SU-DHL-6 (cell line): ENCODE measurements around the gene CDYL2.

Source experiments
- H2AFZ ChIP-seq: fragments of 200-600 bp; sonication (generic); 2 replicates; pipeline ENCODE4 v1.6.1; 2014; ENCODE audit warnings: low read depth, mild to moderate bottlenecking, moderate library complexity, mixed read lengths, antibody characterized with exemption, low read length; ENCODE audit not compliant: severe bottlenecking
- H3F3A ChIP-seq: fragments of 200-600 bp; shearing (Covaris generic); 2 replicates; pipeline ENCODE4 v1.6.0; 2016; ENCODE audit warnings: antibody characterized with exemption, mild to moderate bottlenecking; ENCODE audit not compliant: insufficient read depth
- H3K27ac ChIP-seq: fragments of 200-600 bp; sonication (generic); 2 replicates; pipeline ENCODE4 v1.5.1; 2016; ENCODE audit warnings: low read depth, mild to moderate bottlenecking, low read length, moderate library complexity, mixed read lengths
- H3K27me3 ChIP-seq: fragments of 200-600 bp; sonication (generic), shearing (Covaris generic); 2 replicates; pipeline ENCODE4 v1.6.0; 2014; ENCODE audit warnings: mild to moderate bottlenecking, low read length
- H3K36me3 ChIP-seq: fragments of 200-600 bp; sonication (generic); 2 replicates; pipeline ENCODE4 v1.6.1; 2014; ENCODE audit warnings: mild to moderate bottlenecking, low read length, mixed read lengths
- H3K4me2 ChIP-seq: fragments of 300-600, 200-600 bp; shearing (Covaris generic), sonication (generic); 2 replicates; pipeline ENCODE4 v1.6.0; 2014; ENCODE audit warnings: low read length, low read depth, mild to moderate bottlenecking; ENCODE audit not compliant: poor library complexity, severe bottlenecking
- H3K4me3 ChIP-seq: fragments of 200-600 bp; sonication (generic); 2 replicates; pipeline ENCODE4 v1.5.1; 2014; ENCODE audit warnings: antibody characterized with exemption, low read length, mild to moderate bottlenecking, mixed read lengths; ENCODE audit not compliant: insufficient read depth, poor library complexity, severe bottlenecking
- H3K79me2 ChIP-seq: fragments of 200-600 bp; sonication (generic); 2 replicates; pipeline ENCODE4 v1.6.1; 2014; ENCODE audit warnings: mild to moderate bottlenecking, low read length, moderate library complexity; ENCODE audit not compliant: insufficient read depth
- H3K9ac ChIP-seq: fragments of 200-600 bp; sonication (generic); 2 replicates; pipeline ENCODE4 v1.7.0; 2014; ENCODE audit warnings: mild to moderate bottlenecking, low read length
- H3K9me2 ChIP-seq: fragments of 200-600 bp; sonication (generic); replicated peaks from 2 replicates; pipeline ENCODE4 v1.6.1; 2014; ENCODE audit warnings: low read length; ENCODE audit not compliant: insufficient read depth
- H3K9me3 ChIP-seq: fragments of 200-600 bp; sonication (generic); 2 replicates; pipeline ENCODE4 v1.6.1; 2014; ENCODE audit warnings: low read length, mixed read lengths; ENCODE audit not compliant: insufficient read depth
- H4K20me1 ChIP-seq: fragments of 200-600 bp; sonication (generic); 2 replicates; pipeline ENCODE4 v1.6.1; 2014; ENCODE audit warnings: low read depth, mild to moderate bottlenecking, antibody characterized with exemption, low read length, moderate library complexity, mixed read lengths
- CTCF ChIP-seq: fragments of 200-600 bp; sonication (generic); IDR thresholded peaks from one replicate; pipeline ENCODE4 v1.5.1; 2017; ENCODE audit warnings: antibody characterized with exemption, mild to moderate bottlenecking, low read length, moderate library complexity; ENCODE audit not compliant: insufficient read depth, poor library complexity, severe bottlenecking
- EZH2phosphoT487 ChIP-seq: fragments of 200-600 bp; sonication (generic), shearing (Covaris generic); conservative IDR thresholded peaks from 2 replicates; pipeline ENCODE4 v1.6.1; 2018; ENCODE audit warnings: mild to moderate bottlenecking, antibody characterized with exemption, low read length, moderate library complexity, mixed read lengths

Gene CDYL2

GRCh38 chr16:80836846-80837245 lies 32.4 kb upstream of the CDYL2 start:
- no peak for TF ChIP-seq CTCF
- no peak for TF ChIP-seq EZH2phosphoT487
- Histone ChIP-seq H3K4me3 (no peak overlapping the region), H3K79me2 (no peaks in the 10 kb centered on the region), H3K27ac (no peak overlapping the region), H3F3A (no peaks in the 10 kb centered on the region), H3K9ac (no peak overlapping the region), H4K20me1 (no peaks in the 10 kb centered on the region), H2AFZ (no peak overlapping the region), H3K27me3 (no peaks in the 10 kb centered on the region), H3K4me2 (no peak overlapping the region), H3K9me2 (no peaks in the 10 kb centered on the region), H3K9me3 (no peaks in the 10 kb centered on the region), H3K36me3 (no peaks in the 10 kb centered on the region)

GRCh38 chr16:80836202-80836601 lies 31.8 kb upstream of the CDYL2 start:
- Histone ChIP-seq H3K79me2 (no peaks in the 10 kb centered on the region), H3K9ac (no peak overlapping the region), H3K4me2 (no peak overlapping the region), H3K27me3 (no peaks in the 10 kb centered on the region), H3K36me3 (no peaks in the 10 kb centered on the region), H2AFZ (no peak overlapping the region), H3K9me3 (no peaks in the 10 kb centered on the region), H3K27ac (no peak overlapping the region), H3F3A (no peaks in the 10 kb centered on the region), H4K20me1 (no peaks in the 10 kb centered on the region), H3K9me2 (no peaks in the 10 kb centered on the region), H3K4me3 (no peak overlapping the region)
- TF ChIP-seq EZH2phosphoT487 (no peak), CTCF (no peak)

- Histone ChIP-seq H4K20me1 (no peaks in the 10 kb centered on the region), H2AFZ (no peak overlapping the region), H3K9ac (no peak overlapping the region), H3K9me3 (no peaks in the 10 kb centered on the region), H3K4me3 (no peak overlapping the region), H3K36me3 (no peaks in the 10 kb centered on the region), H3F3A (no peaks in the 10 kb centered on the region), H3K27me3 (no peaks in the 10 kb centered on the region), H3K27ac (no peak overlapping the region), H3K79me2 (no peaks in the 10 kb centered on the region), H3K9me2 (no peaks in the 10 kb centered on the region), H3K4me2 (no peak overlapping the region)
- no peak for TF ChIP-seq EZH2phosphoT487
Observed at GRCh38 chr16:80831039-80831438, 26.6 kb upstream of the CDYL2 start.

GRCh38 chr16:80828495-80828894 lies 24.1 kb upstream of the CDYL2 start:
- H2AFZ ChIP-seq: no peak overlapping the region
- no peaks in the 10 kb centered on the region for H3F3A ChIP-seq
- no peak for TF ChIP-seq CTCF
- TF ChIP-seq EZH2phosphoT487: no peak
- no peaks in the 10 kb centered on the region for H4K20me1 ChIP-seq
- no peak overlapping the region for H3K27ac ChIP-seq
- no peak overlapping the region for H3K4me3 ChIP-seq
- H3K27me3 ChIP-seq: no peaks in the 10 kb centered on the region
- no peaks in the 10 kb centered on the region for H3K9me3 ChIP-seq
- H3K4me2 ChIP-seq: no peak overlapping the region
- no peaks in the 10 kb centered on the region for H3K9me2 ChIP-seq
- H3K9ac ChIP-seq: no peak overlapping the region
- no peaks in the 10 kb centered on the region for H3K36me3 ChIP-seq
- H3K79me2 ChIP-seq: no peaks in the 10 kb centered on the region
